ENCODE measurements around the gene TRIM46.
"Not testable (repeated sequence)": the region's sequence is repeated elsewhere in the genome, so short reads cannot be mapped to it uniquely, and the experiment has no call there.

Gene TRIM46

GRCh38 chr1:155164625-155165024, 9.0 kb upstream of the TRIM46 start:
- not testable (repeated sequence) for H3K4me1 ChIP-seq (ENCODE audit: low read length); DNase-seq; H3K9ac ChIP-seq (ENCODE audit: low read length); H3K36me3 ChIP-seq (replicated peaks; ENCODE audit: insufficient read depth, low read length); H3K27me3 ChIP-seq (replicated peaks; ENCODE audit: insufficient read depth, low read length); H3K27ac ChIP-seq (ENCODE audit: low read length); H3K79me2 ChIP-seq (ENCODE audit: low read length); H2AFZ ChIP-seq (ENCODE audit: low read length); H3K9me2 ChIP-seq (replicated peaks; ENCODE audit: insufficient read depth, low read length); H3K4me3 ChIP-seq (ENCODE audit: low read length); H3K4me2 ChIP-seq (ENCODE audit: low read depth, low read length); H4K20me1 ChIP-seq (ENCODE audit: insufficient read depth, low read length); H3K9me3 ChIP-seq (replicated peaks; ENCODE audit: insufficient read depth, low read length); H3F3A ChIP-seq (ENCODE audit: insufficient read depth, low read length)

GRCh38 chr1:155166051-155166470, 7.6 kb upstream of the TRIM46 start:
- H4K20me1 ChIP-seq (ENCODE audit: insufficient read depth, low read length): no peaks in the 10 kb centered on the region
- H3K4me3 ChIP-seq (ENCODE audit: low read length): no peak overlapping the region
- 0 out of 2 replicates have a peak, but pooled peaks cover 5% of the 10 kb centered on the region for H3F3A ChIP-seq (ENCODE audit: insufficient read depth, low read length)
- H3K27ac ChIP-seq (ENCODE audit: low read length): no peak overlapping the region
- no peak overlapping the region for H3K4me2 ChIP-seq (ENCODE audit: low read depth, low read length)
- H3K79me2 ChIP-seq (ENCODE audit: low read length): no peaks in the 10 kb centered on the region
- no peak for DNase-seq
- H3K36me3 ChIP-seq (replicated peaks; ENCODE audit: insufficient read depth, low read length): no peaks in the 10 kb centered on the region
- no peak for TF ChIP-seq CTCF (IDR thresholded peaks at IDR 0.05; ENCODE audit: low read length)
- TF ChIP-seq EZH2 (optimal IDR thresholded peaks at IDR 0.05; ENCODE audit: low read depth, low read length): no peak
- H3K27me3 ChIP-seq (replicated peaks; ENCODE audit: insufficient read depth, low read length): no peaks in the 10 kb centered on the region
- no peak overlapping the region for H3K9ac ChIP-seq (ENCODE audit: low read length)
- H3K9me2 ChIP-seq (replicated peaks; ENCODE audit: insufficient read depth, low read length): no peaks in the 10 kb centered on the region
- no peak overlapping the region for H2AFZ ChIP-seq (ENCODE audit: low read length)
- H3K4me1 ChIP-seq (ENCODE audit: low read length): peaks cover 3% of the 10 kb centered on the region; the same call in 1 of the 2 replicates
- H3K9me3 ChIP-seq (replicated peaks; ENCODE audit: insufficient read depth, low read length): no peaks in the 10 kb centered on the region

- Histone ChIP-seq H4K20me1 (ENCODE audit: insufficient read depth, low read length) (no peaks in the 10 kb centered on the region), H3K36me3 (replicated peaks; ENCODE audit: insufficient read depth, low read length) (no peaks in the 10 kb centered on the region), H3K9me3 (replicated peaks; ENCODE audit: insufficient read depth, low read length) (no peaks in the 10 kb centered on the region), H3K9ac (ENCODE audit: low read length) (no peak overlapping the region), H3K27me3 (replicated peaks; ENCODE audit: insufficient read depth, low read length) (no peaks in the 10 kb centered on the region), H2AFZ (ENCODE audit: low read length) (no peak overlapping the region), H3K4me2 (ENCODE audit: low read depth, low read length) (no peak overlapping the region), H3K79me2 (ENCODE audit: low read length) (peaks cover 4% of the 10 kb centered on the region), H3K9me2 (replicated peaks; ENCODE audit: insufficient read depth, low read length) (no peaks in the 10 kb centered on the region), H3K4me1 (ENCODE audit: low read length) (peaks cover 3% of the 10 kb centered on the region; the same call in 1 of the 2 replicates), H3K27ac (ENCODE audit: low read length) (no peak overlapping the region), H3K4me3 (ENCODE audit: low read length) (no peak overlapping the region), H3F3A (ENCODE audit: insufficient read depth, low read length) (0 out of 2 replicates have a peak, but pooled peaks cover 5% of the 10 kb centered on the region)
- no peak for DNase-seq
- no peak for TF ChIP-seq CTCF (IDR thresholded peaks at IDR 0.05; ENCODE audit: low read length)
- no peak for TF ChIP-seq EZH2phosphoT487 (IDR thresholded peaks at IDR 0.05; ENCODE audit: low read length)
- no peak for TF ChIP-seq EZH2 (optimal IDR thresholded peaks at IDR 0.05; ENCODE audit: low read depth, low read length)
Measured at GRCh38 chr1:155166471-155167165, 7.0 kb upstream of the TRIM46 start.
